ENCODE data around the gene FRK.

GRCh38 chr6:115932481-115932880 is 128.2 kb downstream of the FRK start:
- no peak for TF ChIP-seq TAF1 (IDR thresholded peaks at IDR 0.05; ENCODE audit: low read depth, low read length)
- no peak for TF ChIP-seq POLR2A (IDR thresholded peaks at IDR 0.05; ENCODE audit: low read depth, low read length)
- no peak for TF ChIP-seq POU2F2 (IDR thresholded peaks at IDR 0.05; ENCODE audit: low read depth, low read length)
- no peak for TF ChIP-seq POLR2AphosphoS5 (IDR thresholded peaks at IDR 0.05; ENCODE audit: low read depth, low read length)
- TF ChIP-seq SPI1 (IDR thresholded peaks at IDR 0.05; ENCODE audit: low read depth, low read length), result no peak
- TF ChIP-seq PAX5 (IDR thresholded peaks at IDR 0.05; ENCODE audit: insufficient read depth, low read length, severe bottlenecking), result no peak

All from GM12891 (cell line).